HEK293T (cell line): ENCODE results near the gene PPP1R15A.
A peak's percentile ranks its signal among the peaks of the same experiment; 100 is the strongest.

Experiments used
- CTBP1 ChIP-seq: fragments of 450-650 bp; IDR thresholded peaks from 2 replicates; pipeline ENCODE4 v1.6.1; 2016; ENCODE audit warnings: borderline replicate concordance
- FOXM1 ChIP-seq: fragments of 450-650 bp; IDR thresholded peaks from 2 replicates; pipeline ENCODE4 v1.6.1; 2017; ENCODE audit warnings: mild to moderate bottlenecking, borderline replicate concordance
- LEF1 ChIP-seq: fragments of 450-650 bp; IDR thresholded peaks from 2 replicates; pipeline ENCODE4 v1.6.1; 2017; ENCODE audit warnings: mild to moderate bottlenecking, borderline replicate concordance
- TARDBP ChIP-seq: fragments of 450-650 bp; IDR thresholded peaks from 2 replicates; pipeline ENCODE4 v1.6.1; 2016
- ZNF384 ChIP-seq: fragments of 450-650 bp; IDR thresholded peaks from 2 replicates; pipeline ENCODE4 v1.6.1; 2016

- no peak for TF ChIP-seq LEF1
- TF ChIP-seq CTBP1: no peak
- TF ChIP-seq TARDBP: no peak
- TF ChIP-seq ZNF384: peak; percentile 73
- TF ChIP-seq FOXM1: no peak
Observed at GRCh38 chr19:48844472-48844871, 27.7 kb upstream of the PPP1R15A start.
